Prostate gland (tissue), 2 donors: ENCODE data around the gene MT2A. TPM values are rescaled to one million over a fixed set of nuclear protein-coding genes. Genes with fewer than 3 reads are reported as not detected.

ENCODE experiments used
- DNase-seq: peaks from one replicate; pipeline ENCODE4 v3.0.0-alpha.2; 2019; ENCODE audit warnings: low spot score
- H3K27ac ChIP-seq, 2 donors: fragments of 200-600 bp; sonication (generic); 2 replicates each; pipeline ENCODE4 v1.5.1; 2017 to 2019
- H3K27me3 ChIP-seq: fragments of 200-600 bp; sonication (generic); replicated peaks from 2 replicates; pipeline ENCODE4 v1.5.1; 2019; ENCODE audit not compliant: insufficient read depth
- H3K36me3 ChIP-seq, 2 donors: fragments of 200-600 bp; sonication (generic); 1 replicate in 1 of 2; 2 replicates in 1 of 2; pipeline versions ENCODE4 v1.5.1 to v1.8.1; 2017 to 2019
- H3K4me1 ChIP-seq: fragments of 200-600 bp; sonication (generic); replicated peaks from 2 replicates; pipeline ENCODE4 v1.5.1; 2019
- H3K4me3 ChIP-seq, 2 donors: fragments of 200-600 bp; sonication (generic); 2 replicates each; pipeline ENCODE4 v1.5.1; 2017 to 2019
- H3K9me3 ChIP-seq: fragments of 200-600 bp; sonication (generic); 2 replicates; pipeline ENCODE4 v1.5.1; 2017
- POLR2A ChIP-seq: fragments of 450-650 bp; IDR thresholded peaks from one replicate; pipeline ENCODE4 v1.6.1; 2016; ENCODE audit warnings: antibody characterized with exemption, mild to moderate bottlenecking
- POLR2AphosphoS5 ChIP-seq: sonication (generic); formaldehyde crosslinking; IDR thresholded peaks from one replicate; pipeline ENCODE4 v1.6.1; 2017; ENCODE audit warnings: antibody characterized with exemption
- WGBS: methylation state at CpG from one replicate; pipeline ENCODE4 v1.1.5; 2018; 5-methylcytosine and 5-hydroxymethylcytosine counted together
- intact Hi-C: fragments of 100-400 bp; cut with DNase I; formaldehyde crosslinking; loops from one replicate; pipeline ENCODE4 v1.14.2; 2022
- total RNA-seq, 2 donors: library from RNA; depleted of rRNA; stranded (reverse); fragments of >200 nt; gene quantifications; one replicate each; pipeline ENCODE4 v1.1.0, GENCODE V29; 2016
- TF ChIP-seq, protein P1 (sequence below), 4 experiments: fragments of 200-600 bp in 2 of 4; fragments of 450-650 bp in 2 of 4; sonication (generic) in 2 of 4; IDR thresholded peaks; 1 replicate in 3 of 4; 2 replicates in 1 of 4; pipeline ENCODE4 v1.5.1; 2016 to 2019; ENCODE audit warnings: antibody characterized with exemption in 4 of 4, mild to moderate bottlenecking in 2 of 4, moderate library complexity in 2 of 4

The MT2A gene
- total RNA-seq, 2 donors from 2014 or later: 134 to 214 TPM

- Histone ChIP-seq H3K9me3 (no peaks in the 10 kb centered on the region), H3K27me3 (peaks cover 4% of the 10 kb centered on the region), H3K4me1 (no peaks in the 10 kb centered on the region), H3K4me3 (peak within 1 kb of the TSS; percentile 43 to 48), H3K27ac (peak within 1 kb of the TSS; percentile 61 to 67), H3K36me3 (no peaks in the 10 kb centered on the region)
- peak; percentile 39 for DNase-seq
- TF ChIP-seq, protein P1, sequence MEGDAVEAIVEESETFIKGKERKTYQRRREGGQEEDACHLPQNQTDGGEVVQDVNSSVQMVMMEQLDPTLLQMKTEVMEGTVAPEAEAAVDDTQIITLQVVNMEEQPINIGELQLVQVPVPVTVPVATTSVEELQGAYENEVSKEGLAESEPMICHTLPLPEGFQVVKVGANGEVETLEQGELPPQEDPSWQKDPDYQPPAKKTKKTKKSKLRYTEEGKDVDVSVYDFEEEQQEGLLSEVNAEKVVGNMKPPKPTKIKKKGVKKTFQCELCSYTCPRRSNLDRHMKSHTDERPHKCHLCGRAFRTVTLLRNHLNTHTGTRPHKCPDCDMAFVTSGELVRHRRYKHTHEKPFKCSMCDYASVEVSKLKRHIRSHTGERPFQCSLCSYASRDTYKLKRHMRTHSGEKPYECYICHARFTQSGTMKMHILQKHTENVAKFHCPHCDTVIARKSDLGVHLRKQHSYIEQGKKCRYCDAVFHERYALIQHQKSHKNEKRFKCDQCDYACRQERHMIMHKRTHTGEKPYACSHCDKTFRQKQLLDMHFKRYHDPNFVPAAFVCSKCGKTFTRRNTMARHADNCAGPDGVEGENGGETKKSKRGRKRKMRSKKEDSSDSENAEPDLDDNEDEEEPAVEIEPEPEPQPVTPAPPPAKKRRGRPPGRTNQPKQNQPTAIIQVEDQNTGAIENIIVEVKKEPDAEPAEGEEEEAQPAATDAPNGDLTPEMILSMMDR (IDR thresholded peaks at IDR 0.05): no peak
- TF ChIP-seq POLR2AphosphoS5: no peak
- peak; percentile 15 for TF ChIP-seq POLR2A
- WGBS: 2% methylated on average over 61 of the region's 61 CpGs
- intact Hi-C loops: no loop called here
Observed at GRCh38 chr16:56632156-56632847, 23.9 kb downstream of the MT2A start, which contains the start of gene MT1M. Gene MT1M, plus strand, starts transcription at chr16:56632659. Its CDS starts 73 bp downstream, at chr16:56632732.

GRCh38 chr16:56632848-56633365, 24.5 kb downstream of the MT2A start:
- intact Hi-C loops: no loop called here
- H3K27ac ChIP-seq: peak overlapping the region; percentile 61 to 67
- H3K4me3 ChIP-seq: peak overlapping the region; percentile 43 to 48
- H3K9me3 ChIP-seq: no peaks in the 10 kb centered on the region
- H3K36me3 ChIP-seq: no peaks in the 10 kb centered on the region
- no peak for DNase-seq
- 67% methylated on average over 6 of the region's 6 CpGs for WGBS
- H3K4me1 ChIP-seq: no peaks in the 10 kb centered on the region
- TF ChIP-seq POLR2AphosphoS5 (no peak), POLR2A (no peak)
- TF ChIP-seq, protein P1 (IDR thresholded peaks at IDR 0.05): no peak
- peaks cover 4% of the 10 kb centered on the region for H3K27me3 ChIP-seq

DNA sequence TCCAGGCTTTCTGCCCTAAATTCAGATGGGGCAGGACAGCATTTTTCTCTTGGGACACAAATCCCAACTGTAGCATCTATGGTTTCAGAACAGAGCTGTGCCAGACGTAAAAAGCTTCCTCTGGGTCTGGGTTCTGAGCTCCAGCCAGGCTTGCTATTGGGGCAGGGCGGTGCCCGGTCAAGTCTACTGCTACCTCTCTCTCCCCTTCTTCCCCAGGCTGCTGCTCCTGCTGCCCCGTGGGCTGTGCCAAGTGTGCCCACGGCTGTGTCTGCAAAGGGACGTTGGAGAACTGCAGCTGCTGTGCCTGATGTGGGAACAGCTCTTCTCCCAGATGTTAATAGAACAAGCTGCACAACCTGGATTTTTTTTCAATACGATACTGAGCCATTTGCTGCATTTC, 25.2 kb downstream of the MT2A start:
- H3K36me3 ChIP-seq: no peaks in the 10 kb centered on the region
- intact Hi-C loops: no loop called here
- no peak overlapping the region for H3K27ac ChIP-seq
- H3K4me3 ChIP-seq: no peak overlapping the region
- no peaks in the 10 kb centered on the region for H3K9me3 ChIP-seq
- H3K4me1 ChIP-seq: no peaks in the 10 kb centered on the region
- WGBS: 67% methylated on average over 7 of the region's 7 CpGs
- no peak for TF ChIP-seq POLR2A
- TF ChIP-seq, protein P1 (IDR thresholded peaks at IDR 0.05): no peak
- TF ChIP-seq POLR2AphosphoS5: no peak
- H3K27me3 ChIP-seq: peaks cover 4% of the 10 kb centered on the region
- no peak for DNase-seq

DNA sequence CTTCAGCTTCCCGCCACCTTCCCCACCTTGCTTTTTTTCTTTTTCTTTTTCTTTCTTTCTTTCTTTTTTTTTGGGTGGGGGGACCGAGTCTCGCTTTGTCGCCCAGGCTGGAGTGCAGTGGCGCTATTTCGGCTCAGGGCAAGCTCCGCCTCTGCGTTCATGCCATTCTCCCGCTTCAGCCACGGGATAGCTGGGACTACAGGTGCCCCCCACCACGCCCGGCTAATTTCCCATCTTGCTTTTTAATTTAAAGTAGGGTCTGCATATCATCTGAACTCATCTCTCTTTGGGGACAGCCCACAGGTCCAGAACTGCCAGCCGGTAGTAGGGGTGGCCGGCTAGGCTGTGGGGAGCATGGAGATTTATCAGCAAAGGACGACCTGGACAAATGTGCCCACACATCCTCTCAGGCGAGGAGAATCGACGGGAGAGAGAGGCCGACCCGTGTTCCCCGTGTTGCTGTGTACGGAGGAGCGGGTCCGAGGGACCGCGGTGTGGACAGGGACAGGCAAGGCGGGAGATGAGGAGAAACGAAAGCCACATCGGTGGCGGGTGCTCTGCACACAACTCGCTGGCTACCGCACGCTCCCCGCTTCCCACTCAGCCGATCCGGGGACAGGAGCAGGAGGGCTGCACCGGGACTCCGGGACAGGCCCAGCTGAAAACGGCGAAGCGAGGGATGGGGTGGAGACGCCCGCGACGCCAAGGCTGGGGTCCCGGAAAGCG, 26.5 kb downstream of the MT2A start:
- Histone ChIP-seq H3K36me3 (no peaks in the 10 kb centered on the region), H3K9me3 (no peaks in the 10 kb centered on the region), H3K4me1 (no peaks in the 10 kb centered on the region), H3K27ac (no peak overlapping the region), H3K4me3 (peak overlapping the region in 1 of 2 donors; percentile 4), H3K27me3 (peaks cover 4% of the 10 kb centered on the region)
- WGBS: 39% methylated on average over 47 of the region's 47 CpGs
- TF ChIP-seq POLR2AphosphoS5: no peak
- TF ChIP-seq, protein P1 (IDR thresholded peaks at IDR 0.05): no peak
- no peak for TF ChIP-seq POLR2A
- DNase-seq: no peak
- intact Hi-C loops: no loop called here
